CD14-positive monocyte (primary cell): Measurements from ENCODE around the gene GBP3. TPM values are rescaled to one million over a fixed set of nuclear protein-coding genes. Genes with fewer than 3 reads are reported as not detected.

ENCODE experiments used
- DNase-seq, 3 donors: peaks; one replicate each; pipeline ENCODE4 v3.0.0-alpha.2; 2011 to 2022
- H2AFZ ChIP-seq: 2 replicates; pipeline ENCODE4 v1.6.0; 2012; ENCODE audit warnings: mild to moderate bottlenecking, low read depth, low read length, inconsistent platforms; ENCODE audit not compliant: insufficient read depth, poor library complexity, severe bottlenecking
- H3K27ac ChIP-seq, 2 donors: 1 replicate in 1 of 2; 2 replicates in 1 of 2; pipeline ENCODE4 v1.5.1; 2012 to 2013; ENCODE audit warnings: low read length in 2 of 2, control low read depth in 1 of 2, inconsistent platforms in 1 of 2, low read depth in 1 of 2, mild to moderate bottlenecking in 1 of 2
- H3K27me3 ChIP-seq, 2 donors: one replicate each; pipeline versions ENCODE4 v1.6.0 to v1.6.1; 2011 to 2013; ENCODE audit warnings: low read length in 2 of 2; ENCODE audit not compliant: control insufficient read depth in 2 of 2, insufficient read depth in 2 of 2
- H3K36me3 ChIP-seq, 2 donors: replicated peaks in 1 of 2; 1 replicate in 1 of 2; 2 replicates in 1 of 2; pipeline versions ENCODE4 v1.5.1 to v1.6.1; 2012 to 2013; ENCODE audit warnings: low read length in 2 of 2, control low read depth in 1 of 2, inconsistent platforms in 1 of 2, mild to moderate bottlenecking in 1 of 2; ENCODE audit not compliant: insufficient read depth in 2 of 2, control insufficient read depth in 1 of 2
- H3K4me1 ChIP-seq, 2 donors: 1 replicate in 1 of 2; 2 replicates in 1 of 2; pipeline versions ENCODE4 v1.5.1 to v1.6.1; 2012 to 2013; ENCODE audit warnings: low read length in 2 of 2, control low read depth in 1 of 2, inconsistent platforms in 1 of 2, mild to moderate bottlenecking in 1 of 2, moderate library complexity in 1 of 2; ENCODE audit not compliant: insufficient read depth in 2 of 2, control insufficient read depth in 1 of 2
- H3K4me2 ChIP-seq: replicated peaks from 2 replicates; pipeline ENCODE3; 2012; ENCODE audit warnings: low read length, moderate library complexity, mild to moderate bottlenecking; ENCODE audit not compliant: poor library complexity, severe bottlenecking; ENCODE audit errors: extremely low read depth
- H3K4me3 ChIP-seq, 3 experiments: fragments of 200-600 bp in 1 of 3; sonication (generic) in 1 of 3; replicated peaks in 1 of 3; 1 replicate in 2 of 3; 2 replicates in 1 of 3; pipeline ENCODE4 v1.5.1; 2011 to 2013; ENCODE audit warnings: low read length in 3 of 3, mild to moderate bottlenecking in 3 of 3, control low read depth in 2 of 3, low read depth in 2 of 3, inconsistent platforms in 1 of 3, moderate library complexity in 1 of 3
- H3K79me2 ChIP-seq: 2 replicates; pipeline ENCODE4 v1.6.0; 2012; ENCODE audit warnings: mild to moderate bottlenecking, control low read depth, inconsistent platforms, low read length, moderate library complexity; ENCODE audit not compliant: insufficient read depth
- H3K9ac ChIP-seq: 2 replicates; pipeline ENCODE4 v1.6.0; 2017; ENCODE audit warnings: low read length, mild to moderate bottlenecking; ENCODE audit not compliant: insufficient read depth, poor library complexity, severe bottlenecking
- H3K9me3 ChIP-seq, 2 donors: replicated peaks in 1 of 2; 1 replicate in 1 of 2; 2 replicates in 1 of 2; pipeline versions ENCODE4 v1.5.1 to v1.6.1; 2012 to 2013; ENCODE audit warnings: low read length in 2 of 2, control low read depth in 1 of 2; ENCODE audit not compliant: control insufficient read depth in 1 of 2, insufficient read depth in 1 of 2
- H4K20me1 ChIP-seq: 2 replicates; pipeline ENCODE4 v1.6.0; 2012; ENCODE audit warnings: mild to moderate bottlenecking, low read length, control low read depth, moderate library complexity; ENCODE audit not compliant: insufficient read depth
- H3K27ac Mint-ChIP-seq, 7 donors: one replicate each; pipeline ENCODE4 v1.8.0; 2020; ENCODE audit warnings: mild to moderate bottlenecking in 7 of 7, mixed read lengths in 7 of 7, moderate library complexity in 6 of 7, inconsistent platforms in 2 of 7
- H3K27me3 Mint-ChIP-seq, 3 donors: one replicate each; pipeline ENCODE4 v1.8.0; 2021 to 2022; ENCODE audit warnings: low read depth in 3 of 3, mild to moderate bottlenecking in 3 of 3, mixed read lengths in 3 of 3, moderate library complexity in 3 of 3, inconsistent platforms in 1 of 3
- H3K36me3 Mint-ChIP-seq, 2 donors: one replicate each; pipeline ENCODE4 v1.8.0; 2020; ENCODE audit warnings: mixed read lengths in 2 of 2, inconsistent platforms in 1 of 2, mild to moderate bottlenecking in 1 of 2
- H3K4me1 Mint-ChIP-seq: one replicate; pipeline ENCODE4 v1.8.0; 2020; ENCODE audit warnings: mild to moderate bottlenecking, mixed read lengths
- H3K4me3 Mint-ChIP-seq, 2 donors: one replicate each; pipeline ENCODE4 v1.8.0; 2020; ENCODE audit warnings: mild to moderate bottlenecking in 2 of 2, mixed read lengths in 2 of 2, moderate library complexity in 1 of 2
- H3K9me3 Mint-ChIP-seq, 7 donors: one replicate each; pipeline ENCODE4 v1.8.0; 2020 to 2022; ENCODE audit warnings: mixed read lengths in 7 of 7, mild to moderate bottlenecking in 6 of 7, moderate library complexity in 6 of 7, inconsistent platforms in 2 of 7
- WGBS: methylation state at CpG from one replicate; pipeline ENCODE4 v1.1.5; 2013; ENCODE audit warnings: missing lambda C conversion rate; ENCODE audit not compliant: insufficient coverage; 5-methylcytosine and 5-hydroxymethylcytosine counted together
- intact Hi-C, 2 donors: fragments of 100-400 bp; cut with micrococcal nuclease; formaldehyde crosslinking; loops; one replicate each; pipeline versions ENCODE4 v1.15.0 to v1.15.1; 2023
- polyA plus RNA-seq, 3 donors: library from polyadenylated mRNA; depleted of rRNA in 1 of 3; unstranded in 2 of 3; stranded (reverse) in 1 of 3; fragments of 300-500 nt in 2 of 3; fragments of >200 nt in 1 of 3; fragmentation: Illumina TruSeq in 2 of 3; gene quantifications; 1 replicate in 2 of 3; 2 replicates in 1 of 3; pipeline ENCODE4 v1.2.3, GENCODE V29; 2012 to 2021
- TF ChIP-seq, protein P1 (sequence below): fragments of 200-600 bp; IDR thresholded peaks from one replicate; pipeline ENCODE4 v1.8.0; 2022; ENCODE audit warnings: antibody characterized with exemption, mild to moderate bottlenecking

The GBP3 gene
- polyA plus RNA-seq, 3 donors: 6.9 to 17.3 (median 12.4) TPM

DNA sequence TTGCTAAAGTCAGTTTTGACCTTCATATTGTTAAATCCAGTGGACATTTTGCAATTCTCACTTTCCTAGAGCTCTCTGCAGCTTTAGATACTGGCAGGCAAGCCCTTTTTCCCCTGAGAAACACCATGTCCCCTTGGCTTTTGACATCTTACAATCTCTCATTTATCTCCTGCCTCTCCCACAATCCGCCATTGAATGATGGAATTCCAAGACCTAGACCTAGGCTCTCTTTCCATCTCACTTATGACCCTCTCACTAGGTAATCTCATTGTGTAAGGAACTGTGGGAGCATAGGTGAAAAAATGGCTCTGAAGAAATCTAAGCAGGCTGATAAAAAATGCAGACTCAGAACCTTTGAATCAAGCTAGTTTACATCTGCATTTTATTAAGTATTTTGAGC, 32.2 kb downstream of the GBP3 start:
- intact Hi-C loops: no loop called here
- H3K4me2 ChIP-seq: no peak overlapping the region

DNA sequence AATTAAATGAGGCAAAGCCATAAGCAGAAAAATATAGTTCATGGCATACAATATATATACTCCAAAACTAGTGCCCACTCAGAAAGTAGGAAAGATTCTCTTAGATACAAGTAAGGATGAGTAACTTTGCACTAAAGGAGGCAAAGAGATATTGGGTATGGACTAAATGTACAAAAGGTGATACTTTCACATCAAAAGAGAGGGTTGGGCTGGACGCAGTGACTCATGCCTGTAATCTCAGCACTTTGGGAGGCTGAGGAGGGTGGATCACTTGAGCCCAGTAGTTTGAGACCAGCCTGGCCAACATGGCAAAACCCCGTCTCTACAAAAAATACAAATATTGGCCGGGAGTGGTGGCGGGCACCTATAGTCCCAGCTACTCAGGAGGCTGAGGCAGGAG, 37.0 kb downstream of the GBP3 start:
- peaks cover 0 to 5% (median 0%) of the 10 kb centered on the region in 7 donors for H3K9me3 Mint-ChIP-seq
- Histone ChIP-seq H2AFZ (no peak overlapping the region), H3K4me2 (no peak overlapping the region), H3K27ac (peak overlapping the region in 1 of 2 donors; percentile 27), H3K9me3 (no peaks in the 10 kb centered on the region), H4K20me1 (peaks cover 22% of the 10 kb centered on the region), H3K9ac (no peak overlapping the region), H3K79me2 (peaks cover 93% of the 10 kb centered on the region), H3K36me3 (peaks cover 20 to 43% of the 10 kb centered on the region in 2 donors), H3K27me3 (no peaks in the 10 kb centered on the region), H3K4me1 (peaks cover 11 to 17% of the 10 kb centered on the region in 2 donors), H3K4me3 (no peak overlapping the region)
- peak overlapping the region in 1 of 7 donors; percentile 69 for H3K27ac Mint-ChIP-seq
- peaks cover 38 to 41% of the 10 kb centered on the region in 2 donors for H3K36me3 Mint-ChIP-seq
- no peak for DNase-seq
- H3K4me3 Mint-ChIP-seq: no peak overlapping the region
- 100% methylated on average over 1 of the region's 4 CpGs for whole genome bisulfite sequencing
- intact Hi-C loops: loop anchor here in 1 of 2 donors (10.0 kb wide), 1 partner anchor 1009 kb away; the partner anchor contains the start of gene ZNF326
- TF ChIP-seq, protein P1, sequence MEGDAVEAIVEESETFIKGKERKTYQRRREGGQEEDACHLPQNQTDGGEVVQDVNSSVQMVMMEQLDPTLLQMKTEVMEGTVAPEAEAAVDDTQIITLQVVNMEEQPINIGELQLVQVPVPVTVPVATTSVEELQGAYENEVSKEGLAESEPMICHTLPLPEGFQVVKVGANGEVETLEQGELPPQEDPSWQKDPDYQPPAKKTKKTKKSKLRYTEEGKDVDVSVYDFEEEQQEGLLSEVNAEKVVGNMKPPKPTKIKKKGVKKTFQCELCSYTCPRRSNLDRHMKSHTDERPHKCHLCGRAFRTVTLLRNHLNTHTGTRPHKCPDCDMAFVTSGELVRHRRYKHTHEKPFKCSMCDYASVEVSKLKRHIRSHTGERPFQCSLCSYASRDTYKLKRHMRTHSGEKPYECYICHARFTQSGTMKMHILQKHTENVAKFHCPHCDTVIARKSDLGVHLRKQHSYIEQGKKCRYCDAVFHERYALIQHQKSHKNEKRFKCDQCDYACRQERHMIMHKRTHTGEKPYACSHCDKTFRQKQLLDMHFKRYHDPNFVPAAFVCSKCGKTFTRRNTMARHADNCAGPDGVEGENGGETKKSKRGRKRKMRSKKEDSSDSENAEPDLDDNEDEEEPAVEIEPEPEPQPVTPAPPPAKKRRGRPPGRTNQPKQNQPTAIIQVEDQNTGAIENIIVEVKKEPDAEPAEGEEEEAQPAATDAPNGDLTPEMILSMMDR: no peak
- peaks cover 40% of the 10 kb centered on the region for H3K4me1 Mint-ChIP-seq
- H3K27me3 Mint-ChIP-seq: no peaks in the 10 kb centered on the region

More for the DNA sequence above, 32.2 kb downstream of the GBP3 start:
- Histone ChIP-seq H3K27ac (no peak overlapping the region), H3K4me3 (no peak overlapping the region), H3K9me3 (no peaks in the 10 kb centered on the region), H3K79me2 (peaks cover 68% of the 10 kb centered on the region), H3K9ac (no peak overlapping the region), H2AFZ (no peak overlapping the region), H3K36me3 (peaks cover 17 to 26% of the 10 kb centered on the region in 2 donors), H4K20me1 (no peaks in the 10 kb centered on the region), H3K4me1 (peaks cover 18 to 24% of the 10 kb centered on the region in 2 donors), H3K27me3 (no peaks in the 10 kb centered on the region)
- peak overlapping the region in 3 of 7 donors; percentile 6 to 52 (median 24) for H3K27ac Mint-ChIP-seq
- H3K9me3 Mint-ChIP-seq: peaks cover 0 to 2% (median 0%) of the 10 kb centered on the region in 7 donors
- peaks cover 19 to 25% of the 10 kb centered on the region in 2 donors for H3K36me3 Mint-ChIP-seq
- no peak for DNase-seq
- no peak overlapping the region for H3K4me3 Mint-ChIP-seq
- WGBS: no CpG with 5 or more reads among the region's 1 CpG
- H3K27me3 Mint-ChIP-seq: no peaks in the 10 kb centered on the region
- peaks cover 27% of the 10 kb centered on the region for H3K4me1 Mint-ChIP-seq
- TF ChIP-seq, protein P1: no peak
